Smooth muscle cell (in vitro differentiated cells): ENCODE measurements around the gene ADAM12. TPM values are rescaled to one million over a fixed set of nuclear protein-coding genes. Genes with fewer than 3 reads are reported as not detected.

Source experiments
- DNase-seq: peaks from one replicate; lab custom pipeline; 2025; ENCODE audit not compliant: unreplicated experiment; lab: John Stamatoyannopoulos, UW
- H2AFZ ChIP-seq: fragments of 200-600 bp; sonication (generic); 2 replicates; pipeline ENCODE4 v1.6.0; 2016; ENCODE audit warnings: antibody characterized with exemption, low read depth, mild to moderate bottlenecking
- H3F3A ChIP-seq: fragments of 200-600 bp; sonication (generic); 2 replicates; pipeline ENCODE4 v1.6.0; 2017; ENCODE audit warnings: antibody characterized with exemption, low read depth
- H3K27ac ChIP-seq: fragments of 200-600 bp; sonication (generic); 2 replicates; pipeline ENCODE4 v1.5.1; 2016; ENCODE audit warnings: low read depth, mild to moderate bottlenecking
- H3K27me3 ChIP-seq: fragments of 200-600 bp; sonication (generic); 2 replicates; pipeline ENCODE4 v1.6.1; 2016; ENCODE audit warnings: low read depth, mild to moderate bottlenecking
- H3K36me3 ChIP-seq: fragments of 200-600 bp; sonication (generic); 2 replicates; pipeline ENCODE4 v1.5.1; 2016; ENCODE audit warnings: low read depth
- H3K4me1 ChIP-seq: fragments of 200-600 bp; sonication (generic); 2 replicates; pipeline ENCODE4 v1.5.1; 2016; ENCODE audit warnings: low read depth
- H3K4me2 ChIP-seq: fragments of 200-600 bp; sonication (generic); 2 replicates; pipeline ENCODE4 v1.6.0; 2016; ENCODE audit warnings: mild to moderate bottlenecking
- H3K4me3 ChIP-seq: fragments of 200-600 bp; sonication (generic); 2 replicates; pipeline ENCODE4 v1.5.1; 2016; ENCODE audit warnings: mild to moderate bottlenecking
- H3K79me2 ChIP-seq: fragments of 200-600 bp; sonication (generic); 2 replicates; pipeline ENCODE4 v1.6.0; 2016; ENCODE audit warnings: low read depth, mild to moderate bottlenecking
- H3K9ac ChIP-seq: fragments of 200-600 bp; sonication (generic); 2 replicates; pipeline ENCODE4 v1.6.0; 2016; ENCODE audit warnings: low read depth
- H3K9me3 ChIP-seq: fragments of 200-600 bp; sonication (generic); replicated peaks from 2 replicates; pipeline ENCODE4 v1.5.1; 2016; ENCODE audit warnings: low read depth
- H4K20me1 ChIP-seq: fragments of 200-600 bp; sonication (generic); 2 replicates; pipeline ENCODE4 v1.6.0; 2016; ENCODE audit warnings: low read depth
- WGBS: methylation state at CpG from one replicate; pipeline ENCODE4 v1.1.7; 2016; ENCODE audit warnings: low lambda C conversion rate; 5-methylcytosine and 5-hydroxymethylcytosine counted together
- polyA plus RNA-seq: library from polyadenylated mRNA; unstranded; fragments of >200 nt; fragmentation: Nextera tagmentation; extraction: Ambion mirVana; gene quantifications from 2 replicates; pipeline ENCODE4 v1.2.1, GENCODE V29; 2016
- total RNA-seq: library from RNA; depleted of rRNA; stranded (reverse); fragments of >200 nt; gene quantifications from 2 replicates; pipeline ENCODE4 v1.2.3, GENCODE V29; 2014
- TF ChIP-seq, protein P1 (sequence below): fragments of 200-600 bp; sonication (generic); IDR thresholded peaks from 2 replicates; pipeline ENCODE4 v1.5.1; 2017; ENCODE audit warnings: borderline replicate concordance, mild to moderate bottlenecking, antibody characterized with exemption; ENCODE audit not compliant: insufficient read depth, poor library complexity, severe bottlenecking

ADAM12 gene
- total and polyA plus RNA-seq, 2 experiments from 2014 or later, result 40.0 to 54.3 TPM

DNA sequence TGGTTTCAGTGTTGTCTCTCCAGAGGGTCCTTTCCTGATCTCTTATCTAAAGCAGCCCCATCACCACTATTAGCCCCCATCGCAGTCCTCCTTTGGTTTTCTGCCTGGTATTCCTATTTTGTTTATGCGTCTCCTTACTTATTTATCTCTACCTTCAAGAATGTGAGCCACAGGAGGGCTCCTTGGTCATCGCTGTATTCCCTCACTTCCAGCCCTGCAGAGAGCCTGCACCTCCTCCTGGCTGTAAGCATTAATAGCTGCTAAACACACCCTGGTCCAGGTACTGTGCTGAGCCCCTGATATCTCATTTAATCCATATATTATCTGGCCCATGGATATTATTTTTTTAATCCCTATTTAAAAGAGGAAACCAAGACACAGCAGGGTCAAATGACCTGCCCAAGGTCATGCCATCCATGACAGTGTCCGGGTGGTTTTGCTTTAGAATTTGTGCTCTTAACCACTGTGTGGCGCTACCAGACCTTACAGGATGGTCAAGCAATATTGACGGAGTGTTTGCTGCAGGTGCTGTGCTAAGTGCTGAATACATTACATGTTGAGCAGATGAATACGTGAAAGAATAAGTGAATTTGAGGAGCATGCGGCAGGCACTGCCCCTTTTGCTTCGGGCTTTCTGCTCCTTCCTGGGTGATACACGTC lies 227.2 kb downstream of the ADAM12 start:
- H3K27me3 ChIP-seq, result no peaks in the 10 kb centered on the region
- H3K27ac ChIP-seq, result no peak overlapping the region
- TF ChIP-seq, protein P1, sequence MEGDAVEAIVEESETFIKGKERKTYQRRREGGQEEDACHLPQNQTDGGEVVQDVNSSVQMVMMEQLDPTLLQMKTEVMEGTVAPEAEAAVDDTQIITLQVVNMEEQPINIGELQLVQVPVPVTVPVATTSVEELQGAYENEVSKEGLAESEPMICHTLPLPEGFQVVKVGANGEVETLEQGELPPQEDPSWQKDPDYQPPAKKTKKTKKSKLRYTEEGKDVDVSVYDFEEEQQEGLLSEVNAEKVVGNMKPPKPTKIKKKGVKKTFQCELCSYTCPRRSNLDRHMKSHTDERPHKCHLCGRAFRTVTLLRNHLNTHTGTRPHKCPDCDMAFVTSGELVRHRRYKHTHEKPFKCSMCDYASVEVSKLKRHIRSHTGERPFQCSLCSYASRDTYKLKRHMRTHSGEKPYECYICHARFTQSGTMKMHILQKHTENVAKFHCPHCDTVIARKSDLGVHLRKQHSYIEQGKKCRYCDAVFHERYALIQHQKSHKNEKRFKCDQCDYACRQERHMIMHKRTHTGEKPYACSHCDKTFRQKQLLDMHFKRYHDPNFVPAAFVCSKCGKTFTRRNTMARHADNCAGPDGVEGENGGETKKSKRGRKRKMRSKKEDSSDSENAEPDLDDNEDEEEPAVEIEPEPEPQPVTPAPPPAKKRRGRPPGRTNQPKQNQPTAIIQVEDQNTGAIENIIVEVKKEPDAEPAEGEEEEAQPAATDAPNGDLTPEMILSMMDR, result peak; percentile 20
- H3K4me1 ChIP-seq, result peaks cover 11% of the 10 kb centered on the region
- no peaks in the 10 kb centered on the region for H4K20me1 ChIP-seq
- no peak overlapping the region for H3K9ac ChIP-seq
- no peak overlapping the region for H3K4me3 ChIP-seq
- no peaks in the 10 kb centered on the region for H3F3A ChIP-seq
- WGBS, result 74% methylated on average over 10 of the region's 10 CpGs
- H3K4me2 ChIP-seq, result no peak overlapping the region
- DNase-seq, result no peak
- H3K36me3 ChIP-seq, result no peaks in the 10 kb centered on the region
- no peaks in the 10 kb centered on the region for H3K9me3 ChIP-seq
- peaks cover 2% of the 10 kb centered on the region for H3K79me2 ChIP-seq
- no peak overlapping the region for H2AFZ ChIP-seq

DNA sequence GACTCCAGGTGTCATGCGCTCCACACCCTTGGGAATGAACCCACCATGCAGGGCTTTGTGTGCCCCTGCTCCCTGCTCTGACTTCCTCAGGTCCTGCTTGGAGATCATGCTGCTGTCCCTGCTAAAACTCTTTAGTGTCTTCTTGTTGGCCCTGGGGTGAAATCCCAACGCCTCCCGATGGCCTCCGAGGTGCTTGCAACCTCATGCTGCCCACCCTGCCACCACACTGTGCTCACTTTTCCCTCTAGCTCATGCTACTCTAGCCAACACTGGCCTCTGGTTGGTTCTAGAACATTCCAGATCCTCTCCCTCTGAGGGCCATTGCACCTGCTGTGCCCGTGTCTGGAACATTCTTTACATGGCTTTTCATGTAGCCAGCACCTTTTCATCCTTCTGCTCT lies 227.7 kb downstream of the ADAM12 start:
- 82% methylated on average over 5 of the region's 5 CpGs for WGBS
- Histone ChIP-seq H2AFZ (no peak overlapping the region), H3K9ac (no peak overlapping the region), H3F3A (no peaks in the 10 kb centered on the region), H3K79me2 (no peaks in the 10 kb centered on the region), H3K27me3 (no peaks in the 10 kb centered on the region), H3K36me3 (no peaks in the 10 kb centered on the region), H3K4me2 (no peak overlapping the region), H4K20me1 (no peaks in the 10 kb centered on the region), H3K9me3 (no peaks in the 10 kb centered on the region), H3K4me1 (peaks cover 16% of the 10 kb centered on the region), H3K4me3 (no peak overlapping the region), H3K27ac (no peak overlapping the region)
- TF ChIP-seq, protein P1, result no peak
- DNase-seq, result no peak

DNA sequence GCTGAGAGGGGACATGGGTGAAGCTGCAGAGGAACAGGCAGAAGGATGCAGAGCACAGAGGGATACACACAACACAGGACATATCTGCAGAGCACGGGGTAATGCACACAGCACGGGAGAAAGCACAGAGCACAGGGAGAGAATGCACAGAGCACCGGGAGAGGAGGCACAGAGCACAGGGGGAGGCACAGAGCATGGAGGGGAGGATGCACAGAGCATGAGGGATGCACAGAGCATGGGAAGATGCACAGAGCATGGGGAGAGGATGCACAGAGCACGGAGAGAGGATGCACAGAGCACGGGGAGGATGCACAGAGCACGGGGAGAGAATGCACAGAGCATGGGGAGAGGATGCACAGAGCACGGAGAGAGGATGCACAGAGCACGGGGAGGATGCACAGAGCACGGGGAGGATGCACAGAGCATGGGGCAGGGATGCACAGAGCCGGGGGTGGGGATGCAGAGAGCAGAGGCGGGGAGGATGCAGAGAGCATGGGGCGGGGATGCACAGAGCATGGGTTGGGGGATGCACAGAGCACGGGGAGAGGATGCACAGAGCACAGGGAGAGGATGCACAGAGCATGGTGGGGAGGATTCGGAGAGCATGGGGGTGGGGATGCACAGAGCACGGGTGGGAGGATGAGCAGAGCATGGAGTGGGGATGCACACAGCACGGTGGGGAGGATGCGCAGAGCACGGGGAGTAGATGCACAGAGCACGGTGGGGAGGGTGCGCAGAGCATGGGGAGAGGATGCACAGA lies 230.0 kb downstream of the ADAM12 start:
- 95% methylated on average over 14 of the region's 20 CpGs for WGBS
- Histone ChIP-seq H3K4me3 (no peak overlapping the region), H3K4me1 (peaks cover 38% of the 10 kb centered on the region), H4K20me1 (no peaks in the 10 kb centered on the region), H2AFZ (no peak overlapping the region), H3F3A (no peaks in the 10 kb centered on the region), H3K9me3 (no peaks in the 10 kb centered on the region), H3K36me3 (peaks cover 6% of the 10 kb centered on the region), H3K79me2 (no peaks in the 10 kb centered on the region), H3K27ac (no peak overlapping the region), H3K4me2 (no peak overlapping the region), H3K9ac (no peak overlapping the region), H3K27me3 (no peaks in the 10 kb centered on the region)
- TF ChIP-seq, protein P1, result no peak
- DNase-seq, result no peak
